IPS-20b (cell line): ENCODE results near the gene ZDHHC7.

Experiments
- H3K27ac ChIP-seq: one replicate; pipeline ENCODE4 v1.5.1; 2013; ENCODE audit warnings: low read length
- H3K27me3 ChIP-seq: 2 replicates; pipeline ENCODE4 v1.6.1; 2013; ENCODE audit warnings: mild to moderate bottlenecking, low read length, inconsistent platforms; ENCODE audit not compliant: insufficient read depth
- H3K36me3 ChIP-seq: 2 replicates; pipeline ENCODE4 v1.6.1; 2013; ENCODE audit warnings: low read depth, mild to moderate bottlenecking, inconsistent platforms, low read length, moderate library complexity; ENCODE audit not compliant: insufficient read depth
- H3K4me1 ChIP-seq: 2 replicates; pipeline ENCODE4 v1.6.1; 2013; ENCODE audit warnings: mild to moderate bottlenecking, control low read depth, inconsistent platforms, low read length, moderate library complexity; ENCODE audit not compliant: insufficient read depth
- H3K4me3 ChIP-seq: 2 replicates; pipeline ENCODE4 v1.5.1; 2013; ENCODE audit warnings: mild to moderate bottlenecking, low read length, inconsistent platforms
- H3K9ac ChIP-seq: 2 replicates; pipeline ENCODE4 v1.6.1; 2013; ENCODE audit warnings: low read depth, mild to moderate bottlenecking, inconsistent platforms, low read length, moderate library complexity
- H3K9me3 ChIP-seq: 2 replicates; pipeline ENCODE4 v1.6.1; 2013; ENCODE audit warnings: mild to moderate bottlenecking, low read depth, low read length, inconsistent platforms; ENCODE audit not compliant: insufficient read depth

The ZDHHC7 gene

GRCh38 chr16:85049706-85050305, 38.5 kb upstream of the ZDHHC7 start:
- H3K4me1 ChIP-seq: no peaks in the 10 kb centered on the region
- H3K9ac ChIP-seq: no peak overlapping the region
- H3K27ac ChIP-seq: no peak overlapping the region

DNA sequence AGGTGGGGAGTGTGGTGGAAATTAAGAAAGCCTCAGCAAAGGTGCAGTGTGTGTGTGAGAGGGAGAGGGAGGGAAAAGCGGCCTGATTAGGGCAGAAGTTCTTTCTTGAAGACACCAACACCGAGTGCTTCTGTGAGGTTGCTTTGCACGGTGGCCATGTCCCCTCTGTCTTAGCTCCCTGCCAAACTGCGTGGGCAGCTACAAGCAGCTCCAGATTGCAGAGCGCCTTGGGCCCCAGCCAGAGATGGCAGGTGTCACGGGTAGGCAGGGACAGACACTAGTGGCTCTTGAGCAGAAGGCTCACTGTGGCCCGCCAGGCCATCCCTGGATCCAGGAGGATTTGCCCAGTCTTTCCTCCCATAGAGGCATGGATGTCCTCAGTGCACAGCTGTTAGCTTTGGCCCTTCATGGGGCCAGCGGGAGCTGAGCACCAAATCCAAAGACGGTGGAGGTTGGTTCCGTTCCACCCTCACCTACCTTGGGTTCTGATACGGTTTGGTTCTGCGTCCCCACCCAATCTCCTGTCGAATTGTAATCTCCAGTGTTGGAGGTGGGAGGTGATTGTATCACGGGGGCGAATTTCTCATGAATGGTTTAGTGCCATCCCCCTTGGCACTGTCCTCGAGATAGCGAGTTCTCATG, 37.7 kb upstream of the ZDHHC7 start:
- H3K4me3 ChIP-seq: no peak overlapping the region
- no peak overlapping the region for H3K9ac ChIP-seq
- no peak overlapping the region for H3K27ac ChIP-seq
- no peaks in the 10 kb centered on the region for H3K27me3 ChIP-seq
- no peaks in the 10 kb centered on the region for H3K36me3 ChIP-seq
- H3K4me1 ChIP-seq: no peaks in the 10 kb centered on the region
- no peaks in the 10 kb centered on the region for H3K9me3 ChIP-seq

More at GRCh38 chr16:85049706-85050305, 38.5 kb upstream of the ZDHHC7 start:
- Histone ChIP-seq H3K27me3 (no peaks in the 10 kb centered on the region), H3K9me3 (no peaks in the 10 kb centered on the region), H3K36me3 (no peaks in the 10 kb centered on the region), H3K4me3 (no peak overlapping the region)

GRCh38 chr16:85047867-85048455, 36.6 kb upstream of the ZDHHC7 start:
- Histone ChIP-seq H3K4me1 (no peaks in the 10 kb centered on the region), H3K4me3 (no peak overlapping the region), H3K27me3 (no peaks in the 10 kb centered on the region), H3K9ac (no peak overlapping the region), H3K27ac (no peak overlapping the region), H3K36me3 (no peaks in the 10 kb centered on the region), H3K9me3 (no peaks in the 10 kb centered on the region)

- H3K4me1 ChIP-seq: no peaks in the 10 kb centered on the region
Observed at GRCh38 chr16:85046931-85047866, 35.9 kb upstream of the ZDHHC7 start.

DNA sequence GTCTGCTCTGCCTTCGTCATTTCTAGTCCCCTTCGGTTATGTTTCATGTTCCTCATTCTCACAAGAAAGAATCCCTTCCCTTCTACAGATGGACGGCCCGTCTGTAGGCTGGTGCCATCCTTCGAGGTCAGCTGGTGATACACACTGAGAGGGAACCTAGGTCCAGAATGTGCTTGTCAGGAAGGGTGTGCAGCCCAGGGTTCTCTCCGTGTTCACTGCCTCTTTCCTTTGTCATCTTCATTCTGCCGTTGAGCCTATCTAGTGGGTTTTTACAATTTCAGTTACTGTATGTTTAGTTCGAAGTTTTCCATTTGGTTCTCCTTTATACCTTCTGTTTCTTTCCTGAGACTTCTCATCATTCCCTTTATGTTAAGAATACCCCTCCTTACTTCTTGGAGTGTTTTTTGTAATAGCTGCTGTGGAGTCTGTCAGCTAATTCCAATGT, 35.2 kb upstream of the ZDHHC7 start:
- H3K4me1 ChIP-seq: no peaks in the 10 kb centered on the region
- H3K27ac ChIP-seq: no peak overlapping the region
- no peaks in the 10 kb centered on the region for H3K27me3 ChIP-seq
- no peaks in the 10 kb centered on the region for H3K36me3 ChIP-seq
- H3K4me3 ChIP-seq: no peak overlapping the region
- no peaks in the 10 kb centered on the region for H3K9me3 ChIP-seq
- H3K9ac ChIP-seq: no peak overlapping the region

More at GRCh38 chr16:85046931-85047866, 35.9 kb upstream of the ZDHHC7 start:
- H3K4me3 ChIP-seq: no peak overlapping the region
- no peaks in the 10 kb centered on the region for H3K27me3 ChIP-seq
- H3K9me3 ChIP-seq: no peaks in the 10 kb centered on the region
- no peaks in the 10 kb centered on the region for H3K36me3 ChIP-seq
- H3K9ac ChIP-seq: no peak overlapping the region
- H3K27ac ChIP-seq: no peak overlapping the region

- no peak overlapping the region for H3K27ac ChIP-seq
- H3K27me3 ChIP-seq: no peaks in the 10 kb centered on the region
- H3K36me3 ChIP-seq: no peaks in the 10 kb centered on the region
- no peak overlapping the region for H3K4me3 ChIP-seq
- no peaks in the 10 kb centered on the region for H3K4me1 ChIP-seq
- H3K9ac ChIP-seq: no peak overlapping the region
- H3K9me3 ChIP-seq: no peaks in the 10 kb centered on the region
Observed at GRCh38 chr16:85045641-85046471, 34.5 kb upstream of the ZDHHC7 start.

DNA sequence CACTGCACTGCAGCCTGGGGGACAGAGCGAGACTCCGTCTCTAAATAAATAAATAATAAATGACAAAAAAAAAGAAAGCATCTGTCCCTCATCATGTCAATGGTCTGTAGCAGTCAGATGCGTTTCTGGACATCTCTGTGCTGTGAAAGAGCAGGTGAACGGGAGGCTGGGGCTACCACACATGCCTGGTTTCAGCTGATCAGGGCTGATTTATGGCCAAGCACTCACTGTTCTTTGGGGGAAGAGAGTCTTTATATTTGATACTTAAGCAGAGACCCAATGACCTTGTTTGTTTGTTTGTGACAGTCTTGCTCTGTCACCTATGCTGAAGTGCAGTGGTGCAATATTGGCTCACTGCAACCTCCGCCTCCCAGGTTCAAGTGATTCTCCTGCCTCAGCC, 33.7 kb upstream of the ZDHHC7 start:
- Histone ChIP-seq H3K4me3 (no peak overlapping the region), H3K27ac (no peak overlapping the region), H3K36me3 (no peaks in the 10 kb centered on the region), H3K4me1 (no peaks in the 10 kb centered on the region), H3K9ac (no peak overlapping the region), H3K9me3 (no peaks in the 10 kb centered on the region), H3K27me3 (no peaks in the 10 kb centered on the region)

- Histone ChIP-seq H3K36me3 (no peaks in the 10 kb centered on the region), H3K27ac (no peak overlapping the region), H3K4me1 (no peaks in the 10 kb centered on the region), H3K9me3 (no peaks in the 10 kb centered on the region), H3K27me3 (no peaks in the 10 kb centered on the region), H3K4me3 (no peak overlapping the region), H3K9ac (no peak overlapping the region)
Observed at GRCh38 chr16:85042606-85043005, 31.3 kb upstream of the ZDHHC7 start.

GRCh38 chr16:85042167-85042526, 30.8 kb upstream of the ZDHHC7 start:
- no peaks in the 10 kb centered on the region for H3K36me3 ChIP-seq
- H3K9me3 ChIP-seq: no peaks in the 10 kb centered on the region
- no peaks in the 10 kb centered on the region for H3K27me3 ChIP-seq
- H3K27ac ChIP-seq: no peak overlapping the region
- no peaks in the 10 kb centered on the region for H3K4me1 ChIP-seq
- H3K9ac ChIP-seq: no peak overlapping the region
- H3K4me3 ChIP-seq: no peak overlapping the region

DNA sequence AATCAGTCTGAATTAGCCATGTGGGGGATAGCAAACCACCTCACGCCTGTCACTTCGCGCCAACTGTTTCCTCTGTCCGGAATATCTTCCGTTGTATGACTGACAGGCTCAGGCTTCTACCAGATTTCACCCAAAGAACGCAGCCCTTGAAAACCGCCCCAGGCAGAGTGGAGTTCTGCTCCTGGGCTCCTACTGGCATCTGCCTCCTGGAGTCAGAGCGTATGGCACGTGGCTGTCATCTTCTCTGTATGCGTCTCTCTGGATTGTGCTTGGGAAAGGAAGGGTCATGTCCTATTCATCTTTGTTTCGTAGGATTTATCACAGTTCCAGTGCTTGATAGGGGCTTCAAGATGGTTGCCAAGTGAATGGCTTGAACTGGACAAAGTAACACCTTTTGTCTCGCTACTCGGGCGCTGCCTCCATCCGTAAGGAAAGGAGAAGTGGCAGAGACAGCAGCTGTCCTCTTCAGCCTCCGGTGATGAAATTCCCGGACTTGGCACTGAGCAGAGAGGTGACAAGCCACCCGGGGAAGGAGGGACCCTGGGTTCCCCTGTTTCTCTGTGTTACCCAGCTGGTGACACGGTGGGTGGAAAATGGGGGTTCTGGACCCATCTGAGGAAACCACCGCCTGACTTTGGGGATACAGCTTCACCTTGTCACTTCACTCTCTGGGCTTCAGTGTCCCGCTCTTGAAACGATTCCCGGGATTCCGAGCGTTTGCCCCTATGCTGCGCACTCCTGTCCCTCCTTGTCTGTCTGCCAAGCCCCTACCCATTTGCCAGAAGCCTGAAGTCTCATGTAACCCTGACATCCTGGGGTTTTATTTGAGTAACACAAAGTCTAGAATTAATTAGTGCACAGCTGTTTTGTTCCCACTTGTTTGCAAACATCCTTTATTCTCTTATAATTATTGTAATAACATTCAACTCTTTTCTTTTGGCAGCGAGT, 30.2 kb upstream of the ZDHHC7 start:
- Histone ChIP-seq H3K36me3 (no peaks in the 10 kb centered on the region), H3K27me3 (no peaks in the 10 kb centered on the region), H3K9ac (no peak overlapping the region), H3K9me3 (no peaks in the 10 kb centered on the region), H3K27ac (no peak overlapping the region), H3K4me3 (no peak overlapping the region), H3K4me1 (no peaks in the 10 kb centered on the region)
